ENCODE data around the gene NAP1L4. TPM values are rescaled to one million over a fixed set of nuclear protein-coding genes. Genes with fewer than 3 reads are reported as not detected.

Gene NAP1L4
- polyA plus RNA-seq, 1 of the 3 experiments (the other 2 are of a cell fraction) = 104 TPM

DNA sequence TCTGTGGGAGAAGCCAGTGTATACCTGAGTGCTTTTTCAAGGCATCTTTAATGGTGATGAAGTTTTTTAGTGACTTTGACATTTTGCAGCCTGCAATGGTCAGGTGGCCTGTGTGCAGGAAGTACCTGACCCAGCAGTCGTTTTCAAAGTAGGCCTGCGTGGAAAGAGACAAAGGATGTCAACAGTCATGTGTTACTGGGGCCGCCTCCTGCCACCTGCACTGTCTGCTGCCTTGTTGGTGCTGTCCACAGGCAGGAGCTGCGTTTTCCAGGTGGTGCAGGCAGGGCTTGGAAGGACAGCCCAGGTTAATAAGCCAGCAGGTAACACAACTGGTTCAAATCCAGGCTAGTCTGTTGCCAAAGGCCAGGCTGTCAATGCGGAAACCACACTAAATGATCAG lies 26.5 kb upstream of the NAP1L4 start:
- no peak for DNase-seq
- Histone ChIP-seq H3K4me1 (ENCODE audit: control insufficient read depth in 1 of 2, insufficient read depth in 2 of 2, low read depth in 1 of 2, low read length in 1 of 2) (peaks cover 9 to 10% of the 10 kb centered on the region in 2 experiments; a peak in 2 of 4 replicates), H2AFZ (ENCODE audit: low read depth) (no peak overlapping the region), H3K4me2 (no peak overlapping the region), H3K9ac (no peak overlapping the region), H3K27me3 (ENCODE audit: insufficient read depth) (no peaks in the 10 kb centered on the region), H3K79me2 (ENCODE audit: insufficient read depth) (no peaks in the 10 kb centered on the region), H4K20me1 (ENCODE audit: insufficient read depth) (no peaks in the 10 kb centered on the region), H3K36me3 (replicated peaks in 1 of 2; ENCODE audit: control insufficient read depth in 1 of 2, insufficient read depth in 2 of 2, low read length in 1 of 2) (peaks cover 45 to 63% of the 10 kb centered on the region in 2 experiments), H3K9me3 (no peaks in the 10 kb centered on the region), H3K9me2 (no peaks in the 10 kb centered on the region), H3K4me3 (ENCODE audit: low read depth in 2 of 2, low read length in 1 of 2) (no peak overlapping the region), H3K27ac (ENCODE audit: low read depth in 2 of 2, low read length in 1 of 2) (no peak overlapping the region), H3F3A (replicated peaks; ENCODE audit: insufficient read depth) (peaks cover 4% of the 10 kb centered on the region)
- TF ChIP-seq JUND (IDR thresholded peaks at IDR 0.05) (no peak), EZH2phosphoT487 (IDR thresholded peaks at IDR 0.05; ENCODE audit: borderline replicate concordance, low read depth) (no peak), FOSL2 (IDR thresholded peaks at IDR 0.05; ENCODE audit: borderline replicate concordance, low read depth) (no peak), TCF12 (IDR thresholded peaks at IDR 0.05) (no peak), TEAD4 (IDR thresholded peaks at IDR 0.05; ENCODE audit: borderline replicate concordance, insufficient read depth) (no peak), RAD21 (IDR thresholded peaks at IDR 0.05; ENCODE audit: low read length) (no peak), SIN3A (IDR thresholded peaks at IDR 0.05; ENCODE audit: borderline replicate concordance, low read depth, low read length) (no peak)
- ChIA-PET CTCF (interaction anchor here (1.3 kb wide), 1 partner anchor 18 kb away, joined by 3 read pairs; no protein-coding TSS in a partner anchor), POLR2A (no interaction called here)
- WGBS (ENCODE audit: low lambda C conversion rate) = 83% methylated on average over 4 of the region's 5 CpGs

DNA sequence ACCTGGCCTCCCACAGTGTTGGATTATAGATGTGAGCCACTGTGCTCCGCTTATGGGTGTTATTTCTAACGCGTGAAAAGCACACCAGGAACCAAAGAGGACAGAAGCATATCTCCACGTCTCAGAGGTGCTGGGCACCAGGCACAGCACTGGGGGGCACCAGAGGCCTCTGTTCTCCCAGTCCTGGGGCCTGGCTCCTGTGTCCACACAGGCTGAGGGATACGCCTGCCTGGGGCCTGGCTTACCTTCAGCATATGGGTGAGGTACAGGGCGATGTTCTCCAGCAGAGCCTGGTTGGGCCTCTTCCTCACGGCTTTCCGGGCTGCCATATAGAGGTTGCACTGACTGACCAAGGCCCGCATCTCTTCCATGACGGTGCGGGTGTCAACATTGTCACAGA lies 24.7 kb upstream of the NAP1L4 start:
- Histone ChIP-seq H2AFZ (ENCODE audit: low read depth) (no peak overlapping the region), H3K79me2 (ENCODE audit: insufficient read depth) (no peaks in the 10 kb centered on the region), H3K9me3 (no peaks in the 10 kb centered on the region), H3K4me2 (no peak overlapping the region), H3K36me3 (replicated peaks in 1 of 2; ENCODE audit: control insufficient read depth in 1 of 2, insufficient read depth in 2 of 2, low read length in 1 of 2) (peaks cover 55 to 66% of the 10 kb centered on the region in 2 experiments), H3K27me3 (ENCODE audit: insufficient read depth) (no peaks in the 10 kb centered on the region), H4K20me1 (ENCODE audit: insufficient read depth) (no peaks in the 10 kb centered on the region), H3K4me3 (ENCODE audit: low read depth in 2 of 2, low read length in 1 of 2) (no peak overlapping the region), H3K9ac (no peak overlapping the region), H3K9me2 (no peaks in the 10 kb centered on the region), H3K27ac (ENCODE audit: low read depth in 2 of 2, low read length in 1 of 2) (no peak overlapping the region; a peak in 1 of 4 replicates), H3F3A (replicated peaks; ENCODE audit: insufficient read depth) (no peaks in the 10 kb centered on the region), H3K4me1 (ENCODE audit: control insufficient read depth in 1 of 2, insufficient read depth in 2 of 2, low read depth in 1 of 2, low read length in 1 of 2) (peaks cover 0 to 10% of the 10 kb centered on the region in 2 experiments; a peak in 2 of 4 replicates)
- 80% methylated on average over 1 of the region's 11 CpGs for WGBS (ENCODE audit: low lambda C conversion rate)
- peak; percentile 14; the same call in 1 of the 2 replicates for TF ChIP-seq RAD21 (IDR thresholded peaks at IDR 0.05; ENCODE audit: low read length)
- TF ChIP-seq TAF1 (IDR thresholded peaks at IDR 0.05; ENCODE audit: borderline replicate concordance, low read depth, low read length) = no peak
- no peak for TF ChIP-seq SMC3 (IDR thresholded peaks at IDR 0.05; ENCODE audit: low read depth, low read length)
- ChIA-PET POLR2A (interaction anchor here (2.1 kb wide), 1 partner anchor 16 kb away, joined by 6 read pairs; no protein-coding TSS in a partner anchor), CTCF (interaction anchor here (0.7 to 0.8 kb wide), 3 partner anchors 10 to 75 kb away, joined by 3 to 6 read pairs (median 5); no protein-coding TSS in a partner anchor)
- DNase-seq = no peak

DNA sequence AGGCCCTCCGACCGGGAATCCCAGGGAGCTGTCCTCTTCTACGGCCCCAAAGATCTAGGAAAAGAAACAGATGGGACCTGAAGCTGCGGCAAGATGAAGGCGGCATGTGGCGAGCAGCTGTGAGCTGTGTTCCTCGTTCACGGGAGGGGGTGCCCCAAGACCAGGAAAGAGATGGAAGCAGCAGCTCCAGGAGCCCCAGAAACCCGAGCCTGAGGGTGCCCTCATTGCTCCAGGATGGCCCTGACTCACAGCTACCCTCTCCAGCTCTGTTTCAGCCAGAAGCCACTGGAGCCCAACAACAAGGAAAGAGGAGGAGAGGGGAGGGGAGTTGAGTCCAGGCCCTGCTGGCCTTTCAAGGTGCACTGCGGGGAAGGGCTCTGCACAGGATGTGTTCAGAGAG lies 23.7 kb upstream of the NAP1L4 start:
- H3K4me3 ChIP-seq (ENCODE audit: low read depth in 2 of 2, low read length in 1 of 2) = no peak overlapping the region
- H3K9ac ChIP-seq = no peak overlapping the region
- WGBS (ENCODE audit: low lambda C conversion rate) = 77% methylated on average over 9 of the region's 10 CpGs
- H3K4me1 ChIP-seq (ENCODE audit: control insufficient read depth in 1 of 2, insufficient read depth in 2 of 2, low read depth in 1 of 2, low read length in 1 of 2) = peaks cover 0 to 10% of the 10 kb centered on the region in 2 experiments; a peak in 1 of 4 replicates
- no peak for TF ChIP-seq POLR2AphosphoS5 (IDR thresholded peaks at IDR 0.05; ENCODE audit: low read depth, low read length)
- TF ChIP-seq, protein P1, sequence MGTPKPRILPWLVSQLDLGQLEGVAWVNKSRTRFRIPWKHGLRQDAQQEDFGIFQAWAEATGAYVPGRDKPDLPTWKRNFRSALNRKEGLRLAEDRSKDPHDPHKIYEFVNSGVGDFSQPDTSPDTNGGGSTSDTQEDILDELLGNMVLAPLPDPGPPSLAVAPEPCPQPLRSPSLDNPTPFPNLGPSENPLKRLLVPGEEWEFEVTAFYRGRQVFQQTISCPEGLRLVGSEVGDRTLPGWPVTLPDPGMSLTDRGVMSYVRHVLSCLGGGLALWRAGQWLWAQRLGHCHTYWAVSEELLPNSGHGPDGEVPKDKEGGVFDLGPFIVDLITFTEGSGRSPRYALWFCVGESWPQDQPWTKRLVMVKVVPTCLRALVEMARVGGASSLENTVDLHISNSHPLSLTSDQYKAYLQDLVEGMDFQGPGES (IDR thresholded peaks at IDR 0.05; ENCODE audit: low read depth, low read length) = no peak
- no peak for TF ChIP-seq FOSL2 (IDR thresholded peaks at IDR 0.05; ENCODE audit: borderline replicate concordance, low read depth)
- TF ChIP-seq GABPA (IDR thresholded peaks at IDR 0.05; ENCODE audit: low read depth) = no peak
- peaks cover 61 to 71% of the 10 kb centered on the region in 2 experiments for H3K36me3 ChIP-seq (replicated peaks in 1 of 2; ENCODE audit: control insufficient read depth in 1 of 2, insufficient read depth in 2 of 2, low read length in 1 of 2)
- no peaks in the 10 kb centered on the region for H3K9me2 ChIP-seq
- DNase-seq = peak; percentile 58
- no peaks in the 10 kb centered on the region for H3K9me3 ChIP-seq
- no peaks in the 10 kb centered on the region for H4K20me1 ChIP-seq (ENCODE audit: insufficient read depth)
- no peak overlapping the region for H3K4me2 ChIP-seq
- no peaks in the 10 kb centered on the region for H3K27me3 ChIP-seq (ENCODE audit: insufficient read depth)
- H3F3A ChIP-seq (replicated peaks; ENCODE audit: insufficient read depth) = no peaks in the 10 kb centered on the region
- CTCF ChIA-PET = interaction anchor here (0.6 to 4.1 kb wide), 7 partner anchors 9 to 76 kb away, joined by 3 to 28 read pairs (median 3); no protein-coding TSS in a partner anchor
- H3K27ac ChIP-seq (ENCODE audit: low read depth in 2 of 2, low read length in 1 of 2) = peak overlapping the region in 1 of 2 experiments; percentile 68; a peak in 1 of 4 replicates
- H3K79me2 ChIP-seq (ENCODE audit: insufficient read depth) = no peaks in the 10 kb centered on the region
- POLR2A ChIA-PET = interaction anchor here (0.7 to 2.1 kb wide), 2 partner anchors 15 to 363 kb away, joined by 4 to 6 read pairs; partner anchors contain the start of gene ZNF195
- H2AFZ ChIP-seq (ENCODE audit: low read depth) = no peak overlapping the region

Data from SK-N-SH (cell line).